Tibial artery (tissue), 4 donors: ENCODE results near the gene STK10.
A peak's percentile ranks its signal among the peaks of the same experiment; 100 is the strongest.

ENCODE experiments used
- DNase-seq, 2 donors: peaks; one replicate each; pipeline ENCODE4 v3.0.0-alpha.2; 2019
- H3K27ac ChIP-seq, 2 donors: fragments of 200-600 bp; sonication (generic) in 1 of 2; 1 replicate in 1 of 2; 2 replicates in 1 of 2; pipeline ENCODE4 v1.5.1; 2018 to 2019; ENCODE audit warnings: mild to moderate bottlenecking in 1 of 2
- H3K27me3 ChIP-seq, 2 donors: fragments of 200-600 bp; sonication (generic) in 1 of 2; one replicate each; pipeline versions ENCODE4 v1.5.1 to v1.6.0; 2016 to 2019
- H3K36me3 ChIP-seq, 3 donors: fragments of 200-600 bp; sonication (generic) in 2 of 3; one replicate each; pipeline ENCODE4 v1.5.1; 2016 to 2019; ENCODE audit warnings: mild to moderate bottlenecking in 2 of 3
- H3K4me1 ChIP-seq, 4 donors: fragments of 200-600 bp; sonication (generic) in 2 of 4; 1 replicate in 3 of 4; 2 replicates in 1 of 4; pipeline ENCODE4 v1.5.1; 2016 to 2019
- H3K4me3 ChIP-seq, 2 donors: fragments of 200-600 bp; sonication (generic) in 1 of 2; 1 replicate in 1 of 2; 2 replicates in 1 of 2; pipeline ENCODE4 v1.5.1; 2018 to 2019; ENCODE audit warnings: mild to moderate bottlenecking in 2 of 2
- H3K9me3 ChIP-seq, 3 donors: fragments of 200-600 bp; sonication (generic) in 1 of 3; one replicate each; pipeline ENCODE4 v1.5.1; 2016 to 2019
- CTCF ChIP-seq, 2 experiments: fragments of 200-600 bp in 1 of 2; fragments of 450-650 bp in 1 of 2; IDR thresholded peaks; one replicate each; pipeline ENCODE4 v1.5.1; 2017 to 2019; ENCODE audit warnings: antibody characterized with exemption in 2 of 2, mild to moderate bottlenecking in 1 of 2, moderate library complexity in 1 of 2
- intact Hi-C: fragments of 100-400 bp; cut with DNase I; formaldehyde crosslinking; loops from one replicate; pipeline ENCODE4 v1.15.0; 2023; ENCODE audit warnings: low total_unique reads

Gene STK10

DNA sequence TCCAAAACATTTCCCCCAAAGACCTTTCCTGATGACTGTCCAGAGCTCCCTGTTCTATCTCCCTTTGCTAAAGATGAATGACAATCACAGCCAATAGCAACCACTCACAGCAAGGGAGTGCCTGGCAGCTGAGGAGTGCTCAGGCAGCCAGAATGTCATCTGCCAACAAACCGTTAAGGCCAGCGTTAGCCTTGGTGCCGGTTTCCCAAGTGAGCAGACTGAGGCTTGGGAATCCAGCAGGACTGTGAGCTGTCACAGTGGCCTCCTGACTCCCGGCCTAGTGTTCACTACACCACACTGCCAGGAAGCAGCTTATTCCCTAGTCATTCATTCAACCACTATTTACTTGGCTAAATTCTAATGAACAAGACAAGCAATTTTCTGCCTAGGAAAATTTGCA lies 24.7 kb downstream of the STK10 start:
- no peaks in the 10 kb centered on the region for H3K27me3 ChIP-seq
- intact Hi-C loops = no loop called here
- H3K9me3 ChIP-seq = no peaks in the 10 kb centered on the region
- peaks cover 0 to 7% (median 0%) of the 10 kb centered on the region in 4 donors for H3K4me1 ChIP-seq
- H3K4me3 ChIP-seq = no peak overlapping the region
- peak in 1 of 2 donors; percentile 38 for DNase-seq
- H3K27ac ChIP-seq = no peak overlapping the region
- TF ChIP-seq CTCF (IDR thresholded peaks at IDR 0.05) = no peak
- no peaks in the 10 kb centered on the region for H3K36me3 ChIP-seq

GRCh38 chr5:172162987-172163343 lies 25.1 kb downstream of the STK10 start:
- peaks cover 0 to 7% (median 0%) of the 10 kb centered on the region in 4 donors for H3K4me1 ChIP-seq
- H3K36me3 ChIP-seq = no peaks in the 10 kb centered on the region
- no peak for DNase-seq
- intact Hi-C loops = no loop called here
- H3K27me3 ChIP-seq = no peaks in the 10 kb centered on the region
- no peaks in the 10 kb centered on the region for H3K9me3 ChIP-seq
- no peak for TF ChIP-seq CTCF (IDR thresholded peaks at IDR 0.05)
- no peak overlapping the region for H3K4me3 ChIP-seq
- H3K27ac ChIP-seq = no peak overlapping the region

- Histone ChIP-seq H3K4me1 (peaks cover 0 to 7% (median 0%) of the 10 kb centered on the region in 4 donors), H3K27ac (no peak overlapping the region), H3K36me3 (no peaks in the 10 kb centered on the region), H3K9me3 (no peaks in the 10 kb centered on the region), H3K27me3 (no peaks in the 10 kb centered on the region), H3K4me3 (no peak overlapping the region)
- intact Hi-C loops = no loop called here
- DNase-seq = no peak
- TF ChIP-seq CTCF (IDR thresholded peaks at IDR 0.05) = no peak
Measured at GRCh38 chr5:172162323-172162986, 25.6 kb downstream of the STK10 start.

GRCh38 chr5:172160506-172160905 lies 27.5 kb downstream of the STK10 start:
- H3K27ac ChIP-seq = no peak overlapping the region
- no peak for DNase-seq
- intact Hi-C loops = no loop called here
- H3K4me3 ChIP-seq = no peak overlapping the region
- no peak for TF ChIP-seq CTCF (IDR thresholded peaks at IDR 0.05)
- no peaks in the 10 kb centered on the region for H3K9me3 ChIP-seq
- H3K36me3 ChIP-seq = peaks cover 0 to 10% (median 4%) of the 10 kb centered on the region in 3 donors
- peaks cover 0 to 7% (median 0%) of the 10 kb centered on the region in 4 donors for H3K4me1 ChIP-seq
- no peaks in the 10 kb centered on the region for H3K27me3 ChIP-seq

DNA sequence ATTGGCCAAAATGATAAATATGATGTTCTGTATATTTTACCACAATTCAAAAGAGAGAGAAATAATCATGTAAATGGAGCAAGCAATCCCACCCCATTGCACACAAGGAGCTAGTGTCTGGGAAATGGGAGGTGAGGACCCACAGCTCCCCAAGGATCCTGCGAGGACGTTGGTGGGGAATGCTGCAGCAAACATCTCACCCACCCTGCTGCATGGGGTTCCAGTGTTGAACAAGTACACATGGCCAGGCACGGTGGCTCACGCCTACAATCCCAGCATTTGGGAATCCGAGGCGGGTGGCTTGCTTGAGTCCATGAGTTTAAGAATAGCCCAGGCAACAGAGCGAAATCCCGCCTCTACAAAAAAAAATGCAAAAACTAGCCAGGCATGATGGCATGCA lies 29.0 kb downstream of the STK10 start:
- H3K9me3 ChIP-seq = no peaks in the 10 kb centered on the region
- no peaks in the 10 kb centered on the region for H3K4me1 ChIP-seq
- no peaks in the 10 kb centered on the region for H3K27me3 ChIP-seq
- DNase-seq = no peak
- H3K27ac ChIP-seq = no peak overlapping the region
- intact Hi-C loops = no loop called here
- no peak overlapping the region for H3K4me3 ChIP-seq
- H3K36me3 ChIP-seq = peaks cover 8 to 13% (median 11%) of the 10 kb centered on the region in 3 donors
- TF ChIP-seq CTCF (IDR thresholded peaks at IDR 0.05) = no peak
